Iris pigment epithelial cell (primary cell): ENCODE measurements around the gene PLCH1.

Experiments
- DNase-seq: peaks from one replicate; pipeline ENCODE4 v3.0.0-alpha.2; 2011; ENCODE audit warnings: low read depth

PLCH1 gene

DNA sequence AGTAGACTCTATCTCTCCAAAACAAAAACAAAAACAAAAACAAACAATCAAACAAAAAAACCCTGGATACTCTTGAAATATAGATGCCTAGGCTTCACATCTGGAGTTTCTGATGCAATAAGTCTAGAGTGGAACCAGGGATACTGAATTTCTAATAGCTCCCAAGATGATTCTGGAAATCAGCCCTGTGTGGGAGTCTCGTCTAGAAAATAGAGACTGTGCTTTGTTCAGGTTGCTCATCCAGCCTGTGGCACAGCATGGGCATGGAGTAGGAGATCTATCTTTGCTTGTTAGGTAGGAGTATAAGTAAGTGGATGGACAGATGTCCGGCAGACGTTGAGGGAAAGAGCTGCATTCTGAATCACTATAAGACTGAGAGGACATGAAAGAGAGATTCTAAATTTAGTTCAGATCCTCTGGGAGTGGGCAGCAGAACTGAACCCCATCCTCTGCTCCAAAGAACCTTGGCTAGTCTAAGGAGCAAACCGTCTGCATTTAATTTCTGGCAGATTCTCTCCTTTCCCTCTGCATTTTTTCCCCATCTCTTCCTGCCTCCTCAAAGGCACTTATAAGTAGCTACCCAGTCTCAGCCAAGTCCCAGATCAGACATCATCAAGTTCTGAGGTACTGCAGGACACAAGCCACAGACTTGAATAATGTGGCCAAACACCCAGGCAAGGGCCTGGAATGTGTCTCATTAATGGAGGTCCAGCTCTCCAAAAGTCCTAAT lies 358.8 kb downstream of the PLCH1 start:
- no peak for DNase-seq

DNA sequence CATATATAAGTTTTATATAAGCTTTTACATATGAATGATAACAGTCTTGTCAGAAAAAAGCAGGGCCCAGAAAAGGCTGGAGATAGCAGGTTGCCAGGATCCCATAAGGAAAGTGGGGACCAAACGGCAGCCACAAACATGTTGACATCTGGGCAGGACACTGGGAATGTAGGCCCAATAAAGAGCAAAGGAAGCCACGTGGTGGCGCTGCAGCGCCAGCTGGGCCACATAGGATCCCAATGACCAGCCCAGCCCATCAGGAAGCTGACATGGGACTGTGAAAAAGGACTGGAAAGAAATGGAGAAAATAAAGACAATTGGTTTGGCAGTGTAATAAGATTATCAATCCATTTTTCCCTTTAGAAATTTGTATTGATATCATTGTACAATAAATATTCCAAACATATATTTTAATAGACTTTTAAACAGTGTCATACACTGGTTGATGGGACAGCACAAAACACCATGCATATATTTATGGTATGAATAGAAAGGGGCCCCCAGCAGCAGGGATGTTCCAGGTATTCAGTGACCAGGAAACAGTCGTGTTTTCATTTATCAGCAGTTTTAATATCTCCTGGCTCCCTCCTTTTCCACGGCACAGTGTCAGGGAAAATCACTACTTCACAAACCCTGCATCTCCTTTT lies 362.4 kb downstream of the PLCH1 start:
- DNase-seq = peak; percentile 45

DNA sequence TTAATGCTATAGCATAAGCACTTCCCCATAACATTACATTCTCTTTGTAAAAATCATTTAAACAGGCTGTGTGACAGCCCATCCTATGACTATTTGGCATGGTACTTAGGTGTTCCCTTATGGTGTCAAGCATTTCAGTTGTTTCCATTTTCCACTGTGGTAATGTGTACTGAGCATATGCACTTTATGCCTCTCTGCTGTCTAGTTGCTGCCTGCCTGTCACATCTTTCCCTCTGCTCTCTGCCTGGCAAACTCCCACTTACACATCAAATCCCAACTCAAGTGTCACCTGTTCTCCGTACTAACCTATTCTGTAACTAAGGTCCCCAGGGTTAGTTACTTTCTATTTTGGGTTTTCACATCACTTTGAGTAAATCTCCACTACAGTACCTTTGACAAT lies 367.0 kb downstream of the PLCH1 start:
- no peak for DNase-seq

DNA sequence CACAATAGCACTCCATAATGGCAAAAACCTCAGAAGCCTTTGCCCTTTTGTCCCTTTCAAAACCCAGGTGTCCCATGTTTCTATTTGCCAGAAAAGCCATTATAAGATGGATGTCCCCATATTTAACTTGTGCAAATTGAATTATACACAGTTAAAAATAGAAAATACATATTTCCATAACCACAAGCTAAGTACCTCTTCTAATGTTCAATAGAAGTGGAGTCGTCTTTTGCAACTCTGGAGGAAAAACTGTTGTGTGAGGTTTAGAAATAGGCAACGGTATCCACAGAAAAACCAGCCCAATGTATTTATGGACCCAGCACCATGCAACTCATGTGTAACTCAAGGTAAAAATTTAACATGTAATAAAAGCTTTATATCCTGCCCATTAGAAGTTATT lies 367.8 kb downstream of the PLCH1 start:
- no peak for DNase-seq

DNA sequence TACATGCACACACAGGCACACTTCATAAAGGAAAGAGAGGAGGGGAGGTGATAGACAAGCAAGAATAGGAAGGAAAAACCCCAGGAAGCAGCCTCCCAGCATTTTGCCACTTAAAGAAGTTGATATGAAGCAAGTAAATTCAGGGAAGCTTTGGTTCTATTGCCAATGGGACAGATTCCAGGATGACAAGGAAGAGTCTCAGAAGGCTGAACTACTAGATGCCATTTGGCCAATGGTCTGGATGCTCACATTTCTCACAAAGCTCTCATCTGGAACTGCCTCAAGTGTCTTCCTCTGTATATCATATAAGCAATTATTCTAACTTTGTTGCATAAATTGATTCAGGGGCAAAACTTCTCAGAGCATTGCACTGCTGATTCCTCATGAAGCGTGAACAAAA lies 372.6 kb downstream of the PLCH1 start:
- DNase-seq = no peak

- no peak for DNase-seq
Measured at GRCh38 chr3:155370764-155371503, 373.9 kb downstream of the PLCH1 start.

- no peak for DNase-seq
Measured at GRCh38 chr3:155370198-155370597, 374.7 kb downstream of the PLCH1 start.

- no peak for DNase-seq
Measured at GRCh38 chr3:155369735-155370134, 375.1 kb downstream of the PLCH1 start.

GRCh38 chr3:155369244-155369643 lies 375.6 kb downstream of the PLCH1 start:
- DNase-seq = no peak

DNA sequence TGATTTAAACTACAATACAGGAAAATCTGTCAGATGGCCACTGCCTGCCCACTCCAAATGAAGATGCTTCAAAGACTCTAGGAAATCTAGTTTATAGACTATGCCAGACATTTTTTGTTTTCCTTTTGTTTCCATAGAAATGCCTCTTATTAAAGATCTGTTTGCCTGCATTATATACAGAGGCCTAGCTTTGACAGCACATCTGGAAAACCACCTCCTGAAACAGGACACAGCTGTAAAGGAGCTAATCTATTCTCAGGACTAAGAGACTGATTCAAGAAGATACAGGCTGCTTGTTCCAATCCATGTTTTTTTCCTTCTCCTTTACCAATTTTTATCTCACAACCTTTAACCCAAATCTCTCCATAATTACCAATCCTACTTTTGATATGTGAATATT lies 376.1 kb downstream of the PLCH1 start:
- DNase-seq = no peak

DNA sequence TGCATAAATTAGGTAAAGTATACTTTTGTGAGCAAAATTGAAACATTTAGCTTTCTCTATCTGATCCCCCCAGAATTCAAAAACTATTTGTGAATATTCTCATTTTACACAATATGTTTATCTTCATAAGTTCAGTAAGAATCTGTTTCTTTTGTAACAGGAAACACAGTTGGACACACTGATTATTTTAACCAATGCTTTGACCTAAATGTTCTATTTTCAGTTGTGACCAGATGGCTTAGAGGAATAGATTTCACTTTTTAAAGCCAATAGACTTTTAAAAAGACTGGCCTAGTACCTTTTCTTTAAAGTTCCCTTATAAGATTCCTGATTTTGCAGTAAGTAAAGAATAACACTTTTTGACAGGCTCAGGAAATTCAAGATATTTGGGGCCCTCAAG lies 377.4 kb downstream of the PLCH1 start:
- DNase-seq = no peak

DNA sequence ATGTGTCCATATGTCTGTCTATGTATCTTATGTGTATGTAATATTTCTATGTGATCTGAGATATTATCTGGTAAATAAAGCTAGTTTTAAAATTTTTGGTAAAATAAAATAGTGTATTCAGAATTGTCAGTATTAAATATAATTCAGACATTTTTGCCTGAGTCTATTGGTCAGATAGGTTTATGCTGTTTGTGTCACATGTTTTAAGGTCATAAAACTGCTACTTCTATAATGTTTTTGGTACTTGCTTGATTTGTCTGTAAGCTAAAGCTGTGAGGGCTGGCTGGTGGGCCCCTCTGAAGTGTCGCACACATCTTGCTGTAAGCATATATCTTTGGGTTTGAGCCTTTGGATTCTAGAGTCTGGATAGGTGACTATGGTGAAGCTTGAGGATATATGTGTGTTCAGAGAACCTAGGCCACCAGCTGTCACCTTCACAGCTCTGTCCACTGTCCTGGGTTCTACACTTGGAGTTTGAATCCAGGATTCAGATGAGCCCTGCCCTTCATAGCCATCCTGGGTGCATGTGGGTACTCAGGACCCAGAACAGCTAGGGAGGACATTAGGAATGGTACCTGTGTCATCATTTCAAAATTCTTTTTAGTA lies 379.6 kb downstream of the PLCH1 start:
- DNase-seq = no peak

DNA sequence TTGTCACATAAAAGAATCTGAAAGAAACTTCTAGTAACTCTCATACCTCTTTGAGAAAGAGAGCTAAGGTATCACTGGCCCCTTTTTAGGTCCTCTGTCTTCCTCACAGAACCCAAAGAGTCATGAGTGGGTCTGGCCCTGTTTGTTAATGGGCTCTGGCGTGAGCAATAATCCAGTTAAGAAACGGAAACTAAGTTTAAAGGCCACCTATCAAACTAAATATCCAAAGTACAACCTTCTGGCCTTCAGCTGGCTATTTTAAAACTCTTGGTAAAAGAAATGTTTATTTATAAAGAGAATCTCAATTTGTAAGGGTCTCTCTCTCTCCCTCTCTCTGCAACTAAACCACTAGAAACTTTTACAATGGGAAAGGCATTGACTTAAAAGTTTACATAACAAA lies 380.4 kb downstream of the PLCH1 start:
- no peak for DNase-seq

- no peak for DNase-seq
Measured at GRCh38 chr3:155363690-155364070, 381.2 kb downstream of the PLCH1 start.

GRCh38 chr3:155362808-155363689 lies 381.8 kb downstream of the PLCH1 start:
- no peak for DNase-seq

GRCh38 chr3:155360281-155360680 lies 384.6 kb downstream of the PLCH1 start:
- DNase-seq = no peak

DNA sequence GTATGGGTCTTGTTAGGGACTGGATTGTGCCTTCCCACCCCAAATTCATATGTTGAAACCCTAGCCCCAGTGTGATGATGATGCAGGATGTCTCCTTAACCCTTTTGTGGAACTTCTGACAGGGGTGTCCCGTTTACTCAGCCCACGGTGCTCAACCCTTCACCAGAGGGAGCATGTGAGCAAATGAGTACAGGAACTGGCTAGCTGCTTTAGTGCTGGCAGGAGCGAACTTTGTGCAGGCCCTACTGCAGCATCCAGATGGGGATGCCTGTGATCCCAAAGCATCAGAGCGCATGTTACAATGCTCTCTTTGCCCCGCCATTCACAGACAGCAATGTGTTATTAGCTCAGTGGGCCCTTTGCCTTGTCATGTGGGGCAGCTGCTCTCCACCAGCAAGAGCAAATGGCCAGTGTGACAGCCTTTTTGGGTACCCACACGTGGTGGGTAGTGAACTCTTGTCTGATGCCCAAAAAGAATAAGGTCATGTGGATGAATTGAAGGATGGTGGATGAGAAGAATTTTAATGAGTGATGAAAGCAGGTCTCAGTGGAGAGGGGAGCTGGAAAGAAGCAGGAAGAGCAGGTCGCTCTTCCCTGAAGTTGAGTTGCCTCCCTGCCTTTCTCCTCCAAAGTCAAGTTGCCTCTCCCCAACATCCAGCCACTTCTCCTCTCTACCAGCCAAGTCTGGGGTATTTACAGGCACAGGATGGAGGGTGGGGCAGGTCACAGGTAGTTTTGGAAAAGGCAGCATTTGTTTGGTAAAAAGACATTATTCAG lies 388.1 kb downstream of the PLCH1 start:
- peak; percentile 2 for DNase-seq

GRCh38 chr3:155354658-155355057 lies 390.2 kb downstream of the PLCH1 start:
- no peak for DNase-seq

- DNase-seq = peak; percentile 40
Measured at GRCh38 chr3:155352900-155353490, 391.9 kb downstream of the PLCH1 start.

GRCh38 chr3:155350571-155350970 lies 394.3 kb downstream of the PLCH1 start:
- no peak for DNase-seq

- DNase-seq = no peak
Measured at GRCh38 chr3:155347901-155348300, 397.0 kb downstream of the PLCH1 start.
